ENCODE results near the gene EPB41L2. TPM values are rescaled to one million over a fixed set of nuclear protein-coding genes. Genes with fewer than 3 reads are reported as not detected.

The EPB41L2 gene
- total RNA-seq, 6 donors from 2014 or later, result 68.7 to 201 (median 98.2) TPM

- Histone ChIP-seq H3K9me3 (no peaks in the 10 kb centered on the region), H3K27me3 (no peaks in the 10 kb centered on the region), H3K4me1 (no peaks in the 10 kb centered on the region), H3K27ac (no peak overlapping the region), H3K36me3 (peaks cover 0 to 3% (median 0%) of the 10 kb centered on the region in 4 donors), H3K4me3 (no peak overlapping the region)
- ATAC-seq (ENCODE audit: low FRiP score in 2 of 2) (no peak), DNase-seq (no peak)
- WGBS, 2 donors, result 85 to 92% methylated on average over 2 of the region's 2 CpGs
- TF ChIP-seq CTCF (IDR thresholded peaks at IDR 0.05) (no peak), POLR2A (IDR thresholded peaks at IDR 0.05) (no peak), POLR2AphosphoS5 (IDR thresholded peaks at IDR 0.05) (no peak), EP300 (IDR thresholded peaks at IDR 0.05) (no peak)
Observed at GRCh38 chr6:130839379-130839778, 223.7 kb downstream of the EPB41L2 start.

- Histone ChIP-seq H3K4me1 (no peaks in the 10 kb centered on the region), H3K27me3 (no peaks in the 10 kb centered on the region), H3K4me3 (no peak overlapping the region), H3K36me3 (peaks cover 0 to 3% (median 0%) of the 10 kb centered on the region in 4 donors), H3K9me3 (no peaks in the 10 kb centered on the region), H3K27ac (no peak overlapping the region)
- DNase-seq, result no peak
- 73 to 74% methylated on average over 5 of the region's 5 CpGs for WGBS, 2 donors
- no peak for ATAC-seq (ENCODE audit: low FRiP score in 2 of 2)
- TF ChIP-seq EP300 (IDR thresholded peaks at IDR 0.05) (no peak), CTCF (IDR thresholded peaks at IDR 0.05) (no peak), POLR2A (IDR thresholded peaks at IDR 0.05) (no peak), POLR2AphosphoS5 (IDR thresholded peaks at IDR 0.05) (no peak)
Observed at GRCh38 chr6:130838951-130839350, 224.1 kb downstream of the EPB41L2 start.

GRCh38 chr6:130838250-130838860, 224.7 kb downstream of the EPB41L2 start:
- Histone ChIP-seq H3K36me3 (peaks cover 0 to 3% (median 0%) of the 10 kb centered on the region in 4 donors), H3K4me1 (no peaks in the 10 kb centered on the region), H3K9me3 (no peaks in the 10 kb centered on the region), H3K4me3 (no peak overlapping the region), H3K27me3 (no peaks in the 10 kb centered on the region), H3K27ac (no peak overlapping the region)
- WGBS, 2 donors, result 95 to 96% methylated on average over 6 of the region's 6 CpGs
- ATAC-seq (ENCODE audit: low FRiP score in 2 of 2), result no peak
- no peak for DNase-seq
- TF ChIP-seq EP300 (IDR thresholded peaks at IDR 0.05) (no peak), POLR2A (IDR thresholded peaks at IDR 0.05) (no peak), POLR2AphosphoS5 (IDR thresholded peaks at IDR 0.05) (no peak), CTCF (IDR thresholded peaks at IDR 0.05) (no peak)

- no peak for DNase-seq
- H3K4me3 ChIP-seq, result no peak overlapping the region
- no peaks in the 10 kb centered on the region for H3K4me1 ChIP-seq
- TF ChIP-seq EP300 (IDR thresholded peaks at IDR 0.05) (no peak), POLR2AphosphoS5 (IDR thresholded peaks at IDR 0.05) (no peak), CTCF (IDR thresholded peaks at IDR 0.05) (no peak), POLR2A (IDR thresholded peaks at IDR 0.05) (no peak)
- H3K9me3 ChIP-seq, result no peaks in the 10 kb centered on the region
- no peak for ATAC-seq (ENCODE audit: low FRiP score in 2 of 2)
- no peak overlapping the region for H3K27ac ChIP-seq
- H3K27me3 ChIP-seq, result no peaks in the 10 kb centered on the region
- H3K36me3 ChIP-seq, result peaks cover 0 to 3% (median 0%) of the 10 kb centered on the region in 4 donors
Observed at GRCh38 chr6:130837067-130837466, 226.0 kb downstream of the EPB41L2 start.

- H3K36me3 ChIP-seq, result peaks cover 0 to 3% (median 0%) of the 10 kb centered on the region in 4 donors
- no peaks in the 10 kb centered on the region for H3K9me3 ChIP-seq
- TF ChIP-seq POLR2A (IDR thresholded peaks at IDR 0.05) (no peak), CTCF (IDR thresholded peaks at IDR 0.05) (no peak), POLR2AphosphoS5 (IDR thresholded peaks at IDR 0.05) (no peak), EP300 (IDR thresholded peaks at IDR 0.05) (no peak)
- H3K27me3 ChIP-seq, result no peaks in the 10 kb centered on the region
- no peak for DNase-seq
- no peak overlapping the region for H3K27ac ChIP-seq
- H3K4me3 ChIP-seq, result no peak overlapping the region
- 73 to 86% methylated on average over 3 of the region's 3 CpGs for WGBS, 2 donors
- ATAC-seq (ENCODE audit: low FRiP score in 2 of 2), result no peak
- no peaks in the 10 kb centered on the region for H3K4me1 ChIP-seq
Observed at GRCh38 chr6:130836055-130836640, 226.9 kb downstream of the EPB41L2 start.

All from upper lobe of left lung (tissue), 6 donors.